ENCODE data around the gene TXLNA.

DNA sequence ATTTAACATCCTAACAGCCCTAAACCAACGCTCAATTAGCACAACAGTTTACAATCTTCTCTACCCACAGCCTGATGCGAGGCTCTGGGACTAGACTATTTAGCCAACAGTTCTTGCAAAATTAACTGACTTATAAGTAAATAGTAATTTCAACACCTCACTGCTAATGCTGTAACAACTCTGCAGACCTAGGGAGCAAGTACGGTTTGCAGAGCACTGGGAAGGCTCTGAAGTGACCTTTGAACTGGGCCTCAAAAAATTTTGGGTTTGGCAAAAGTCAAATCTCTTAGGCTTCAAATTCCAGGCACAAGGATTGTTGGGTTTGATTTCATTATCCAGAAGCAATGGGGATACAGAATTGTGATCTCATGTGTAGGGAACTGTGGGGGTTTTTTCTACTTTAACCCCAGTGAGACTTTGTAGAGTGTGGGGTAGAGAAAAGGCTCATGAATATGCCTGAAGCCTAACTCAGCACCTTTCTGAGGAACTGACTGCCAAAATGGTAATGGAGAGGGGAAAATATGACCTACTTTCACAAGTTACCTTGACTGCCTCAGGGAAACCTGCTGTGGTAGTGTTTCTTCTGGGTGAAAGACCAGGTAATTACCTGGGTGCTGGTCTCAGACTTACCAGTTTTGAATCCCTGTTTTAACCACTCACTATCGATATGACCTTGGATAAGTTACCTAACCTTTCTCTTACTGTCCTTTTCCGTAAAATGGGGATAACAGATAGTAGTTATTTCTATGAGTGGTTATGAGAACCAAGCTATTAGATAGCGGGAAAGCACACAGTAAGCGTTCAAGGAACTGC lies 889 bp upstream of the TXLNA start:
- no peak for TF ChIP-seq POLR2AphosphoS5 (IDR thresholded peaks at IDR 0.05; ENCODE audit: low read depth, low read length)
- no peak; the same call in 1 of the 2 replicates for TF ChIP-seq POLR2A (IDR thresholded peaks at IDR 0.05; ENCODE audit: low read depth, low read length)

Data from GM12891 (cell line).